CD4-positive, alpha-beta T cell (primary cell): ENCODE measurements around the gene FASN. TPM values are rescaled to one million over a fixed set of nuclear protein-coding genes. Genes with fewer than 3 reads are reported as not detected.
A peak's percentile ranks its signal among the peaks of the same experiment; 100 is the strongest.

Source experiments
- ATAC-seq: fragments of 200-7000 bp; cut with Tn5 transposase; one replicate; pipeline ENCODE4 v1.10.0; 2022; ENCODE audit warnings: mild to moderate bottlenecking; ENCODE audit not compliant: poor library complexity
- CTCF ChIA-PET: fragments of 350-600 bp; sonication (Branson Sonifier 250); formaldehyde crosslinking; loops from one replicate; lab custom pipeline; 2021; ENCODE audit warnings: antibody characterized with exemption, inconsistent platforms; lab: Charles Lee
- POLR2A ChIA-PET: fragments of 350-600 bp; sonication (Branson Sonifier 250); formaldehyde crosslinking; loops from one replicate; lab custom pipeline; 2021; ENCODE audit warnings: antibody characterized with exemption, inconsistent platforms; lab: Charles Lee
- DNase-seq, 14 experiments: peaks; one replicate each; pipeline ENCODE4 v3.0.0-alpha.2; 2013 to 2020; ENCODE audit warnings: mixed read lengths in 2 of 14
- H3K27ac ChIP-seq, 2 donors: one replicate each; pipeline versions ENCODE4 v1.5.1 to v1.7.0; 2013; ENCODE audit warnings: low read length in 2 of 2, low read depth in 1 of 2, mild to moderate bottlenecking in 1 of 2
- H3K27me3 ChIP-seq, 2 experiments: 1 replicate in 1 of 2; 2 replicates in 1 of 2; pipeline versions ENCODE4 v1.6.1 to v1.7.0; 2013; ENCODE audit warnings: low read length in 2 of 2, control low read depth in 1 of 2, mild to moderate bottlenecking in 1 of 2, moderate library complexity in 1 of 2; ENCODE audit not compliant: insufficient read depth in 2 of 2, control insufficient read depth in 1 of 2
- H3K36me3 ChIP-seq: one replicate; pipeline ENCODE4 v1.6.1; 2013; ENCODE audit warnings: low read length, control low read depth; ENCODE audit not compliant: insufficient read depth
- H3K4me1 ChIP-seq: one replicate; pipeline ENCODE4 v1.6.1; 2013; ENCODE audit warnings: low read length, control low read depth; ENCODE audit not compliant: insufficient read depth
- H3K4me3 ChIP-seq: one replicate; pipeline ENCODE4 v1.5.1; 2013; ENCODE audit warnings: mild to moderate bottlenecking, low read length, moderate library complexity
- H3K9me3 ChIP-seq, 2 experiments: 1 replicate in 1 of 2; 2 replicates in 1 of 2; pipeline versions ENCODE4 v1.6.1 to v1.7.0; 2013; ENCODE audit warnings: low read length in 2 of 2, mild to moderate bottlenecking in 2 of 2, control low read depth in 1 of 2, moderate library complexity in 1 of 2; ENCODE audit not compliant: control insufficient read depth in 1 of 2, insufficient read depth in 1 of 2
- H3K27ac Mint-ChIP-seq: one replicate; pipeline ENCODE4 v1.8.0; 2020; ENCODE audit warnings: mixed read lengths
- H3K27me3 Mint-ChIP-seq: one replicate; pipeline ENCODE4 v1.8.0; 2021; ENCODE audit warnings: mixed read lengths
- H3K36me3 Mint-ChIP-seq: one replicate; pipeline ENCODE4 v1.8.0; 2021; ENCODE audit warnings: low read depth, mixed read lengths
- H3K4me1 Mint-ChIP-seq: one replicate; pipeline ENCODE4 v1.8.0; 2021; ENCODE audit warnings: low read depth, mixed read lengths
- H3K4me3 Mint-ChIP-seq: one replicate; pipeline ENCODE4 v1.8.0; 2020; ENCODE audit warnings: mild to moderate bottlenecking, mixed read lengths
- H3K9me3 Mint-ChIP-seq: one replicate; pipeline ENCODE4 v1.8.0; 2020; ENCODE audit warnings: mixed read lengths
- CTCF ChIP-seq: fragments of 200-600 bp; IDR thresholded peaks from one replicate; pipeline ENCODE4 v1.8.0; 2022; ENCODE audit warnings: antibody characterized with exemption, mild to moderate bottlenecking
- intact Hi-C, 2 experiments: fragments of 100-400 bp; cut with DNase I in 1 of 2; cut with micrococcal nuclease in 1 of 2; formaldehyde crosslinking; loops; one replicate each; pipeline versions ENCODE4 v1.15.1 to v1.9.0; 2023 to 2025; cut with DNase I, micrococcal nuclease
- polyA plus RNA-seq, 2 donors: library from polyadenylated mRNA; unstranded; fragments of 120-200 nt; gene quantifications; one replicate each; pipeline ENCODE4 v1.2.1, GENCODE V29; 2013
- total RNA-seq, 174 experiments: library from RNA in 2 of 174; stranded (reverse) in 2 of 174; gene quantifications; one replicate each; pipeline ENCODE4 v1.2.3 and lab custom pipeline; 2021 to 2026

The FASN gene
- total RNA-seq (100 to 1,000 TPM; 168 to 174 TPM), total RNA-seq (lab: John Stamatoyannopoulos, UW) (29.0 to 726 (median 127) reads per million in 172 experiments)
- polyA plus RNA-seq (2013, experiment 1 of 2): 24.9 TPM
- 27.0 TPM for polyA plus RNA-seq (2013, experiment 2 of 2)

GRCh38 chr17:82098169-82098938 lies at the start of gene FASN:
FASN (minus strand) TSS chr17:82098236; CDS start chr17:82096445, 1,791 bp downstream.
- H3K36me3 Mint-ChIP-seq: peaks cover 11% of the 10 kb centered on the region
- no peaks in the 10 kb centered on the region for H3K27me3 Mint-ChIP-seq
- no peaks in the 10 kb centered on the region for H3K9me3 Mint-ChIP-seq
- H3K27me3 ChIP-seq: no peaks in the 10 kb centered on the region
- peaks cover 28% of the 10 kb centered on the region for H3K4me1 ChIP-seq
- peaks cover 26% of the 10 kb centered on the region for H3K36me3 ChIP-seq
- no peak for TF ChIP-seq CTCF
- ChIA-PET POLR2A (interaction anchor here (0.6 to 2.9 kb wide), 17 partner anchors 8 to 200 kb away, joined by 3 to 44 read pairs (median 4); partner anchors contain the start of genes DCXR and DUS1L), CTCF (interaction anchor here (0.6 to 1.6 kb wide), 8 partner anchors 8 to 154 kb away, joined by 3 to 15 read pairs (median 4); partner anchors contain the start of gene DCXR)
- intact Hi-C loops: loop anchor here (1.0 to 10.0 kb wide), 8 partner anchors 28 to 1994 kb away; partner anchors contain the start of genes CENPX (in 1 of the 2), GAA (in 1 of the 2), GPS1 (in 1 of the 2) and LRRC45 (in 1 of the 2)
- DNase-seq (peak; percentile 80 to 97 (median 91)), ATAC-seq (peak; percentile 77)
- peak within 1 kb of the TSS; percentile 83 for H3K4me3 Mint-ChIP-seq
- H3K27ac Mint-ChIP-seq: peak within 1 kb of the TSS; percentile 80
- peaks cover 3% of the 10 kb centered on the region for H3K4me1 Mint-ChIP-seq
- peak within 1 kb of the TSS; percentile 54 for H3K4me3 ChIP-seq
- peak within 1 kb of the TSS; percentile 58 to 73 for H3K27ac ChIP-seq
- no peaks in the 10 kb centered on the region for H3K9me3 ChIP-seq

GRCh38 chr17:82146663-82147654 lies 48.9 kb upstream of the FASN start:
- ChIA-PET CTCF (no interaction called here), POLR2A (no interaction called here)
- TF ChIP-seq CTCF: no peak

More at GRCh38 chr17:82146663-82147654, 48.9 kb upstream of the FASN start:
- no peaks in the 10 kb centered on the region for H3K27me3 Mint-ChIP-seq
- intact Hi-C loops: no loop called here
- no peak overlapping the region for H3K4me3 ChIP-seq
- no peaks in the 10 kb centered on the region for H3K4me1 ChIP-seq
- DNase-seq (no peak), ATAC-seq (no peak)
- no peaks in the 10 kb centered on the region for H3K9me3 Mint-ChIP-seq
- H3K36me3 Mint-ChIP-seq: peaks cover 10% of the 10 kb centered on the region
- no peak overlapping the region for H3K27ac ChIP-seq
- no peak overlapping the region for H3K27ac Mint-ChIP-seq
- H3K36me3 ChIP-seq: peaks cover 2% of the 10 kb centered on the region
- H3K4me1 Mint-ChIP-seq: peaks cover 6% of the 10 kb centered on the region
- H3K4me3 Mint-ChIP-seq: no peak overlapping the region
- no peaks in the 10 kb centered on the region for H3K9me3 ChIP-seq
- no peaks in the 10 kb centered on the region for H3K27me3 ChIP-seq
